Measurements from ENCODE around the gene CLCN7. TPM values are rescaled to one million over a fixed set of nuclear protein-coding genes. Genes with fewer than 3 reads are reported as not detected.

Gene CLCN7
- polyA plus RNA-seq, 1 experiment, result 15.7 TPM

DNA sequence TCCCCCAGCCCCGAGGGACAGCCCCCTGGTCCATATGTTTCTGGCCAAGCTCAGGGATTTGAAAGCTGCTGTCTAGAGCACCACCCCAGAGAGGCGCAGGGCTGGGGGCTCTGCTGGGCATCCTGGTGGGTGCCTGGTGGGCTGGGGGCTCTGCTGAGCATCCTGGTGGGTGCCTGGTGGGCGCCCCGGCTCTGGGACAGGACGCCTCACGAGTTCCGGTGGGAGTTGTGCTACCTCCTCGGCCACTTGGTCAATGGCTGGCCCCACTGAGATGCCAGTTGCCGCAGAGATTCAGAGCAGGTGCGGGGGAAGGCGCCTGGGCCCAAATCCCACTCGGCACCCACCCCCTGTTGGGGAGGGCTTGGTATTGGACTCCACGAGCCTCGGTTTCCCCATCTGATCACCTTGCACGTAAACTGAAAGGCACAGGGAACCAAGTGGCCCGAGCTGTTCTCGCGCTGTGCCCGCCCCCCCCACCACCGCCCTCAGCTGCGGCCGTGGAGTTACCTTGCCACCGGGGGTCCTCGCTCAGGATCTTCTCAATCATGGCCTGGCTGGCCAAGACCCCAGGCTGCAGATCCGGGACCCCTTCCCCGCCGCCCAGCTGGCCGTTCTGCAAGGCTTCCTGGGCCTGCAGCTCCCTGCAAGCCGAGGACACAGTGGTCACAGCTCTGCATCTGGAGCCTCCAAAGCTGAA, 73.6 kb downstream of the CLCN7 start:
- TF ChIP-seq, protein P1, sequence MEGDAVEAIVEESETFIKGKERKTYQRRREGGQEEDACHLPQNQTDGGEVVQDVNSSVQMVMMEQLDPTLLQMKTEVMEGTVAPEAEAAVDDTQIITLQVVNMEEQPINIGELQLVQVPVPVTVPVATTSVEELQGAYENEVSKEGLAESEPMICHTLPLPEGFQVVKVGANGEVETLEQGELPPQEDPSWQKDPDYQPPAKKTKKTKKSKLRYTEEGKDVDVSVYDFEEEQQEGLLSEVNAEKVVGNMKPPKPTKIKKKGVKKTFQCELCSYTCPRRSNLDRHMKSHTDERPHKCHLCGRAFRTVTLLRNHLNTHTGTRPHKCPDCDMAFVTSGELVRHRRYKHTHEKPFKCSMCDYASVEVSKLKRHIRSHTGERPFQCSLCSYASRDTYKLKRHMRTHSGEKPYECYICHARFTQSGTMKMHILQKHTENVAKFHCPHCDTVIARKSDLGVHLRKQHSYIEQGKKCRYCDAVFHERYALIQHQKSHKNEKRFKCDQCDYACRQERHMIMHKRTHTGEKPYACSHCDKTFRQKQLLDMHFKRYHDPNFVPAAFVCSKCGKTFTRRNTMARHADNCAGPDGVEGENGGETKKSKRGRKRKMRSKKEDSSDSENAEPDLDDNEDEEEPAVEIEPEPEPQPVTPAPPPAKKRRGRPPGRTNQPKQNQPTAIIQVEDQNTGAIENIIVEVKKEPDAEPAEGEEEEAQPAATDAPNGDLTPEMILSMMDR (IDR thresholded peaks at IDR 0.05; ENCODE audit: low read depth, low read length), result no peak
- no peak for DNase-seq (ENCODE audit: low read depth, low spot score)
- H3K9me3 ChIP-seq (ENCODE audit: control insufficient read depth, insufficient read depth, low read length), result no peaks in the 10 kb centered on the region; the same call in 1 of the 2 replicates
- no peak overlapping the region for H3K4me3 ChIP-seq (ENCODE audit: low read depth, low read length)
- POLR2A ChIA-PET, result interaction anchor here (0.6 kb wide), 1 partner anchor 78 kb away, joined by 4 read pairs; no protein-coding TSS in a partner anchor
- H3K27me3 ChIP-seq (ENCODE audit: control insufficient read depth, insufficient read depth, low read length), result no peaks in the 10 kb centered on the region
- no peak overlapping the region for H3K27ac ChIP-seq (ENCODE audit: low read depth, low read length)
- CTCF ChIA-PET, result no interaction called here

DNA sequence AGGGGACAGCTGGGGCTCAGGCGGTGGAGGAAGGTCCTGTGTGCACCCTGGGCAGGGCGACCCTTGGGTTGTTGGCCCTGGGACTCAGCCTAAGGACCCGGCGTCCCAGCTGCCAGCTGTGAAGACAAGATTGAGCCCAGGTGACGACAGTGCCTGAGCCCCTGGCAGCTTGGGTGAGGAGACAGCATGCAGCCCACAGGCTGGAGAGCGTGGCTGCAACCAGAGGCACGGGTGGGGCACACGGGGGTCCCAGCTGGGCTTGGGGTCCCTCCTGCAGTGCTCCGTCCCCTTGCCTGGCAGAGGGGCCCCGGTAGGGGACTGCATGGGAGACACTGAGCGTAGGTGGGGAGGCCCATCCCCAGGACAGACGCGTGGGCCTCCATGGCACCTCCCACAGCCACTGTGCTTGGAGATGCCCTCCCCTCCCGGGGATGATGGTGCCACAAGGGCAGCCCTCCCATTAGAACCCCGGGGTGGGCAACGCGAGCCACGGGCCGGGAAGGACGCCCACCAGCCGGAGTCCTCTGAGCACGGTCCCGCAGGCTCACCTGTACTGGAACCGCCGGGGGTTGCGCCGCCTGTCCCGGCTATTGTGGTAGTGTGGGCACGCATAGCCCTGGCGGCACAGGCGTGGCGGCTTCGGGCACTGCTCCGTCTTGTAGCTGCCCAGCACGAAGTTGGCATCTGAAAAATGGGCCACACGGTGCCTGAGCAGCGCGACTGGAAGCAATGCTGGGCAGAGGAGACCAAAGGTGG, 75.8 kb downstream of the CLCN7 start:
- ChIA-PET CTCF (no interaction called here), POLR2A (no interaction called here)
- TF ChIP-seq, protein P1 (IDR thresholded peaks at IDR 0.05; ENCODE audit: low read depth, low read length), result no peak
- Histone ChIP-seq H3K4me3 (ENCODE audit: low read depth, low read length) (no peak overlapping the region), H3K9me3 (ENCODE audit: control insufficient read depth, insufficient read depth, low read length) (no peaks in the 10 kb centered on the region; the same call in 1 of the 2 replicates), H3K27me3 (ENCODE audit: control insufficient read depth, insufficient read depth, low read length) (no peaks in the 10 kb centered on the region), H3K27ac (ENCODE audit: low read depth, low read length) (no peak overlapping the region)
- DNase-seq (ENCODE audit: low read depth, low spot score), result no peak

DNA sequence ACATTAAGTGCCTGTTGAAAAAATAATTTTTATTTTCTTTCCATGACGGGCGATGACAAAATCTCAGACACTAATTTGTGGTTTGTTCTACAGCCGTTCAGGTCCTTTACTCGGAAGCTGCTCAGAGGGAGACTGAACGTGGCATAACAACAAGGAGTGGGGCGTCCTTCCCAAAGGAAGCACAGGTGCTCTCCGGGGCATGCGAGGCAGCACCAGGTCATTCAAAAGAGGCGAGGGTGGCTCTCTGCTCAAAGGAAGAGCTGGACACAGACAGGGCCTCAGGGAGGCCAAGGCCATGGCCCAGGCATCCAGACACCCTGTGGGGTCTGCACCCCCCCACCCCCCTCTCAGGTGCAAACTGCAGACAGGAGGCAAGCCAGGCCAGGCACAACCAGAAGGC, 76.5 kb downstream of the CLCN7 start:
- no peak for DNase-seq (ENCODE audit: low read depth, low spot score)
- H3K9me3 ChIP-seq (ENCODE audit: control insufficient read depth, insufficient read depth, low read length), result no peaks in the 10 kb centered on the region; the same call in 1 of the 2 replicates
- CTCF ChIA-PET, result no interaction called here
- TF ChIP-seq, protein P1 (IDR thresholded peaks at IDR 0.05; ENCODE audit: low read depth, low read length), result no peak
- POLR2A ChIA-PET, result no interaction called here
- no peaks in the 10 kb centered on the region for H3K27me3 ChIP-seq (ENCODE audit: control insufficient read depth, insufficient read depth, low read length)
- H3K27ac ChIP-seq (ENCODE audit: low read depth, low read length), result no peak overlapping the region
- no peak overlapping the region for H3K4me3 ChIP-seq (ENCODE audit: low read depth, low read length)

DNA sequence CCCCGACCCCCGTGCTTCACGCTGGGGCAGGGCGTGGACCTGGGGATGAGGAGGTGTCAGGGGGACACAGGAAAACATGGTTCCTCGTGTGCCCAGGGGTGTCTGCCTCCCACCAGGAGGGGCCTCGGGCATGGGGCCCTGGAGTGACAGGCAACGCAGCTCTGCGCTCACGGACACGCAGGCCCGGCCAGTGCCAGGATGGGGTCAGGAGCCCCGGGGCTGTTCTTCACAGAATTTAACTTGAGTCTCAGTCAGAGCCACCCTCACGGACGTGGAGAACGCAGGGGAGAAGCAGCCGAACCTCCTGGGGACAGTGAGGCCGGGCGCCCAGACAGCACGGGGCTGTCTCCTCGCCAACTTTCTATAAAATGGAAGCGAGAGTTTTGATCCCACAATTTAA, 77.0 kb downstream of the CLCN7 start:
- TF ChIP-seq, protein P1 (IDR thresholded peaks at IDR 0.05; ENCODE audit: low read depth, low read length), result no peak
- no peak for DNase-seq (ENCODE audit: low read depth, low spot score)
- POLR2A ChIA-PET, result no interaction called here
- CTCF ChIA-PET, result no interaction called here
- no peaks in the 10 kb centered on the region for H3K27me3 ChIP-seq (ENCODE audit: control insufficient read depth, insufficient read depth, low read length)
- H3K4me3 ChIP-seq (ENCODE audit: low read depth, low read length), result no peak overlapping the region
- no peak overlapping the region for H3K27ac ChIP-seq (ENCODE audit: low read depth, low read length)
- H3K9me3 ChIP-seq (ENCODE audit: control insufficient read depth, insufficient read depth, low read length), result no peaks in the 10 kb centered on the region; the same call in 1 of the 2 replicates

DNA sequence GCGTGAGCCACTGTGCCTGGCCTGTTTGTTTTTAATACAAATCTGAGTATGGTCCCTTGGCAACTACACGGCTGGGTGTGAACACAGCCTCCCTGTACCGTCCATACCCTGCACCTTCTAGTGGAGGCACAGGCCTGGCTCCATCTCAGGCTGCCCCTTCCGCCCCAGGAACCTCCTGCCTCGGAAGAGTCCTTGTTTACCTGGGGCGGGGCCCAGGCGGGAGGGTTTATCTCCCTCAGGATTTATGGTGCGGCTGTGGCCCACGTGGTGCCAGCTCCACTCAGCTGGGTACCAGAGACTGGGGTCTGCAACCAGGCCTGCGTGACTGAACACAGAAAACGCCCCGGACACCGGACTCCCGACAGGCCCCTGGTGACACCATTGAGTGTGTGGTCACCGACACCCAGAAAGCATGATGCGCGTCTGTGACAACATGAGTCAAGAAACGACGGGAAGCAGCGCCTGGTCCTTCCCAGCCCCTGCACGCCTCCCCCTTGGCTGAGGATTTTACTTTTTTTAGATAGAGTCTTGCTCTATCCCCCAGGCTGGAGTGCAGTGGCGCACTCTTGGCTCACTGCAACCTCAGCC, 79.3 kb downstream of the CLCN7 start:
- CTCF ChIA-PET, result no interaction called here
- TF ChIP-seq, protein P1 (IDR thresholded peaks at IDR 0.05; ENCODE audit: low read depth, low read length), result no peak

More for the DNA sequence above, 79.3 kb downstream of the CLCN7 start:
- DNase-seq (ENCODE audit: low read depth, low spot score), result no peak
- Histone ChIP-seq H3K27ac (ENCODE audit: low read depth, low read length) (no peak overlapping the region), H3K4me3 (ENCODE audit: low read depth, low read length) (no peak overlapping the region), H3K27me3 (ENCODE audit: control insufficient read depth, insufficient read depth, low read length) (no peaks in the 10 kb centered on the region), H3K9me3 (ENCODE audit: control insufficient read depth, insufficient read depth, low read length) (no peaks in the 10 kb centered on the region; the same call in 1 of the 2 replicates)
- POLR2A ChIA-PET, result no interaction called here

Data from AG04450 (cell line).